Hematopoietic multipotent progenitor cell treated with erythropoietin and hydrocortisone succinate and interleukin-3 and kit ligand, for 15 days (in vitro differentiated cells): ENCODE data around the gene H6PD.

ENCODE experiments used
- DNase-seq: peaks from one replicate; pipeline ENCODE4 v3.0.0-alpha.2; 2015; ENCODE audit warnings: low spot score

Gene H6PD

DNA sequence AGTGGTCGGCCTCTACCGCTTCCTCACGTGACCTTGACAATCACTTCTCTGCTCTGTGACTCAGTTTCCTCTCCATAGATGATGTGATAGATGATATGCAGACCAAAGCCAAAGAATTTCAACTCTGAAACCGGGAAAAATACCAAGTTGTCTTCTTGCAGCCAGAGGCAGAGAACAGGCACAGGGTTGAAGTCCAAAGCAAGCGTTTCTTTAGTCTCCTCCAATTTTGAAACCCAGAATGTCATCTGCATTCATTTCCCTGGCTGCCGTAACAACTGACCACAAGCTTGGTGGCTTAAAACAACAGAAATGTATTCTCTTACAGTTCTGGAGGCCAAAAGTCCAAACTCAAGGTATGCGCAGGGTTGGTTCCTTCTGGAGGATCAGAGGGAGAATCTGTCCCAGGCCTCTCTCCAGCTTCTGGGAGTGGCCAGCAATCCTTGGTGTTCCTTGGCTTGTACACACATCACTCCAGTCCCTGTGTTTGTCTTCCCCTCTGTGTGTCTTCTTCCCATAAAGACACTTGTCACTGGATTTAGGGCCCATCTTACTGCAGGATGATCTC, 30.3 kb upstream of the H6PD start:
- DNase-seq, result no peak

DNA sequence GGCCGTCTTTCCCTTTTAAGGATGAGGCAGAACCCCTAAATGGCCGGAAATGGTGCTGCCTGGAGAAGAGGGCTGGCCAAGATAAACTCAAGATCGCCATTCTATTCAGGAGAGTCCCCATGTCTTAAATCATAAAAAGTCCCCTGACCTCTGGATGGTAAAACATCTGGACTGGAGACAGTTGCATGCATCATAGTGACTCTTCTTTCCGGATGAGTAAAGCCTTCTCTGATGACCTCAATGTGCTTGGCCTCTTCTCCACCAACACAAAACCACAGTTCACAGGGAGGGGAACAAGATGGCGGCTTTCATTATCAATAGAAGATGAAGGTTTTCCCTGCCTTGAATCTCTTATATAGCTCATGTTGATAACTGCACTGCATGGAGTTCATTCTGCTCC, 27.5 kb upstream of the H6PD start:
- no peak for DNase-seq

DNA sequence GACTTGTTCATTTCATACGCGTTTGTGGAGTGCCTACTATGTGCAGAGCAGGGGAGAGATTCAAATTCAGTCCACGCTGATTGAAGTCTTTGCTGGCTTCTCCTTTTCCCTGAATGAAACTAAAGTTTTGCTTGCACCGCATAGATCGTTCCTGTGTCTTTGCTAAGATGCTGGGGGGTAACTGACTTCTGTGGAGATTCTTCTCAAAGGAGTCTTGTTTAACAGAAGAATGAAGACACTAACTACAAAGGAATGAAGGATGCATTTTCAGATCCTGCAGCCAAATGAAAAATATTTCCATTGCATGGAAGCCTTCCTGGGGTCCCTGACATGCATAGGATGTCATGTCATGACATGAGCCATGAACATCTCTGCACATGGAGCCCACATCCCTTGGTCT, 26.9 kb upstream of the H6PD start:
- DNase-seq, result no peak

DNA sequence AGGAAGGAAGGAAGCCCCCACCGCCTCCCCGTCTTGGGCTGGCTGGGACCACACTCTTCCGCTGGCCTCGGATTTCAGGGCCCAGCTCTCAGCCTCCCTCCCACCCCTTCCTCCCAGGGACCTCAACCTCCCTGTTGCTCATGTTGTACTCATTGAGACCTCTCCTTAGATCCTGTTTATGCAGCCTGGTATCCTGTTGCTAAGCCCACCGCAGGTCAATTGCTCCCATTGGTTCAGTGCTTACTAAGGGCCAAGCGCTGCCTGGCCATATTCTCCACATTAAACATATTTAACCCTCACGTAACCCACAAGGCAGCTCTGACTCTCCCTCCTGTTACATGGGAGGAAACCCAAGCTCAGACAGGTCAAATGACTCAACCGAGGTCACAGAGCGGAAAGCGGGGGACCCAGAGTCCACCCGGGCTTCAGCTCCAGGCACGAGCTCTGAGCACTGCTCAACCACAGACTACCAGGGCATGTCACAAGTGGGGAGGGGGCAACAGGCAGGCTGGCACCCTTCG, 23.2 kb upstream of the H6PD start:
- no peak for DNase-seq

DNA sequence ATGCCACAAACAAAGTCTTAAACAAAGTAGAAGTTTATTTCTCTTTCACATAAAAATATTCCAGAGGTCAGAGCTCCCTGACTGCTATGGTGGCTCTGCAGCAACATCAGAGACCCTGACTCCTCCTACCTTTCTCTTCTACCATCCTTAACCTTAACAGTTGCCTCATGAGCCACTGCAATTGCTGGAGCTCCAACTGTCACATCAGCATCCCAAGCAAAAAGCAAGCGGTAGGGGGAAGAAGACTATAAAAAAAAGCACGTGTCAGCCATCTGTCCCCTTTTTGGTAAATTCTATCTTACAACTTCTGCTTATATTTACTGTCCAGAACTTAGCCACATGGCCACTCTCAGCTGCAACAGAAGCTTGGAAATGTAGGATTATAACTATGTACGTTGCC, 21.8 kb upstream of the H6PD start:
- DNase-seq, result no peak

DNA sequence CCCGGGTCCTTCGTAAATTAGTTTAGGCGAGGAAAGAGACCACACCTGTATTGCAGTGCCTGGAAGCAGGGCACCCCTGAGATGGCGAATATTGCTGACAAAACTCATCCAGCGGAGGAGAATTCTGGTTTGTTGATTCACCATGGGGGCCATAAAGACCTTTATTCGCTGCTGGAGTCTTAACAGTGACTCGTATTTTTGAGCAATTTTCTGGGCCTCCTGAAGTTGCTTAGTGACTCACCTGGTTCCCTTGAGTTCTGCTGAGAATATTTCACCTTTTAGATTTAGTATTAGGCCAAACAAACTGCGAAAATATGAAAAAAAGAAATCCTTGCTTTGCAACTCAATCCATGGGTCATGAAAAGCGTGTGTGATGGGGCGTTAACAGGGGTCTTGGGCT, 20.6 kb upstream of the H6PD start:
- DNase-seq, result no peak

DNA sequence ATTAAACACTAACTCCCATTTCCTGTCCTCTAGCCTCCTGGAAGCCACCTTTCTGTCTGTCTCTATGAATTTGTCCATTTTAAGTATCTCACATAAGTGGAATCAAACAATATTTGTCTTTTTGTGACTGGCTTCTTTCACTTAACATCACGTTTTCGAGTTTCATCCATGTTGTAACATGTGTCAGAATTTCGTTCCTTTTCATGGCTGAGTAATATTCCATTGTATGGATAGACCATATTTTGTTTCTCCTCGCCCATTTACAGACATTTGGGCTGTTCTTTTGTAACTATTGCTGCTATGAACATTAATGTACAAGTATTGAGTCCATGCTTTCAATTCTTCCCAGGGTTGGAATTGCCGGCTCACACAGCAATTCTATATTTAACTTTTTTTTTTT, 15.7 kb upstream of the H6PD start:
- DNase-seq, result no peak

DNA sequence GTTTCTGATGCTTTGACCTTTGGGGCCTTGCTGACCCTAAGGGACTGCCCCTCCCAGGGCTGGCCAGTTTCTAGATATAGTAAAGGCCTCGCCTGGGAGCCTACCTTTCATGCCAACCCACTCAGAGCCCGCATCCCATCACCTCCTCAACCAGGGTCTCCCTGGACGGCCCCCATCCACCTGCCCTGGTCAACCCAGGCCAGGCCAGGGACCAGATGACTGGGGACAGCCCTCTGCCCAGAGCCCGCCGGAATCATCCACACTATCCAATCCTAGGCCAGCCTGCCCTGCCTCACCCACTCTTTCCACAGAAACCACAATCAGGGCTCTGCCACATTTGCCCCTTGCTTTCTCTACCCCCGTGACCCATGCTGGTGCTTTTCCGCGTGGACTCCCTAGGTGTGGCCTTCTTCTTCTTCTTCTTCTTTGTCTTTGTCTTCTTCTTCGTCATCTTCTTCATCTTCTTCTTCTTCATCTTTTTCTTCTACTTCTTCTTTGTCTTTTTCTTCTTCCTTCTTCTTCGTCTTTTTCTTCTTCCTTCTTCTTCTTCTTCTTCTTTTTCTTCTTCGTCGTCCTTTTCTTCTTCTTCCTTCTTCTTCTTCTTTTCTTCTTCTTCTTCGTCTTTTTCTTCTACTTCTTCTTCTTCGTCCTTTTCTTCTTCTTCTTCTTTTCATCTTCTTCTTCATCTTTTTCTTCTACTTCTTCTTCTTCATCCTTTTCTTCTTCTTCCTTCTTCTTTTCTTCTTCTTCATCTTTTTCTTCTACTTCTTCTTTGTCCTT, 11.5 kb upstream of the H6PD start:
- no peak for DNase-seq

DNA sequence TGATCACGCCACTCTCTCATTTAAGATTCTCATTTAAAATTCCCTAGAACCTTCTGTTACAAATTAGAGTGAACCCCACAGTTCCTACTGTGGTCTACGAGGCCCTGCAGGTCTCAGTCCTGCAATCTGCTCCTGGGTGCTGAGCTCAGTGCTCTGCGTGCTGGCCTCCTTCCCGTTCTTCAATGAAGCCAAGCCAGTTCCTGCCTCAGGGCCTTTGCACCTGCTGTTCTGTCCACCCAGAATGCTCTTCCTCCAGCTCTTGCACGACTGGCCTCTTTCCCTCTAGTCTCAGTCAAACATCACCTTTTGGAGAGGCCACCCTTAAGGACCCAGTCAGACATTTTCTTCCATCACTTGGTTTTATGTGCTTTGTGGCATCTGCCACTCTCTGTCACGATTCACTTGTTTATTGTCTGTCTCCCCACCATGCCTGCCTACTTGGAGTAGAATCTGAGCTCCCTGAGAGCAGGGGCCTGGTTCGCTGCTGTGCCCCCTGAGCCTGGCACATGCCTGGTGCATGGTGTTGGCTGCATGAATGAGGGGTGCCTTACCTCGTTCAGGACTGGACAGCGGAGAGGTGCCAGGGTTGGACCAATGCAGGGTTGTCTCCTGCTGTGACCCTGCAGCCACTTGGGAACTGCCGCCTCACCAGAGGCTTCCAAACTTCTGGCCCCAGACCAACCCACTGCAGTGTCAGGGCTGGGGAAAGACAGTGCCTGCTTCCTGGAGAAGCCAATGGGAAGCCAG, 9.7 kb upstream of the H6PD start:
- DNase-seq, result no peak

DNA sequence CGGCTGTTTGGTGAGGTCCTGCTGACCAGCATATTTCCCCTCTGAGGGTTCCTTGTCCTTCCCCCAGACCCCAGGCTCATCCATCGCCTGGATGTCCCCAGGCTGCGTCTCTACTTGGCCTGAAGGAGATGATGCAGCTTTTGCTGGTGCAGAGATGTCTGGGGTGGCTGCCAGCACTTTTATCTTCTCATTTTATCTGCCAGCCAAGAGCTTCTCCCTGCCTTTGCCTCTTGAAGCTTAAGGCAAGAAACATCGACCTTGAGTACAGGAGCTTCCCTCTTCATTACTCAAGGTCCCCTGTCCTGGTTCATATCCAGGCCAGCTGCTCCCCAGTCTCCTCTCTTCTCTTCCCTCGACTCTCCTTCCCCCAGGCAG, 9.2 kb upstream of the H6PD start:
- no peak for DNase-seq

DNA sequence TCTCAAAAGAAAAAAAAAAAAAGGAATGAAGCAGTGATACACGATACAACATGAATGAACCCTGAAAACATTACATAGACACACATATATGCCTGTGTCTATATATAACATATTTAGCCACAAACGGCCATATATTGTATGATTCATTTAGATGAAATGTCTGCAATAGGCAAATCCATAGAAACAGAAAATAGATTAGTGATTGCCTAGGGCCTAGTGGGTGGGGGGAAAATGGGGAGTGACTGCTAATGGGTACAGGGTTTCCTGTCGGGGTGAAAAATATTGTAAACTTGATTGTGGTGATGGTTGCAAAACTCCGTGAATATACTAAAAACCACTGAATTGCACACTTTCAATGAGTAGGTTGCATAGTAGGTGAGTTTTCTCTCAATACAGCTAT, 6.0 kb upstream of the H6PD start:
- no peak for DNase-seq

DNA sequence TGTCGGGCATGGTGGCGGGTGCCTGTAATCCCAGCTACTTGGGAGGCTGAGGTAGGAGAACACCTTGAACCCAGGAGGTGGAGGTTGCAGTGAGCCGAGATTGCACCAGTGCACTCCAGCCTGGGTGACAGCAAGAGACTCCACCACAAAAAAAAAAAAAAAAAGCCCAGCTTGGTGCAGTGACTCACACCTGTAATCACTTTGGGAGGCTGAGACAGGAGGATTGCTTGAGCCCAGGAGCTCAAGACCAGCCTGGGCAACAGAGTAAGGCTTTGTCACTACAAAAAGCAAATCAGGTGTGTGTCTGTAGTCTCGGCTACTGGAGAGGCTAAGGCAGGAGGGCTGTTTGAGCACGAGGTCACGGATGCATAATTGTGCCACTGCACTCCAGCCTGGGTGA, 5.0 kb upstream of the H6PD start:
- no peak for DNase-seq

DNA sequence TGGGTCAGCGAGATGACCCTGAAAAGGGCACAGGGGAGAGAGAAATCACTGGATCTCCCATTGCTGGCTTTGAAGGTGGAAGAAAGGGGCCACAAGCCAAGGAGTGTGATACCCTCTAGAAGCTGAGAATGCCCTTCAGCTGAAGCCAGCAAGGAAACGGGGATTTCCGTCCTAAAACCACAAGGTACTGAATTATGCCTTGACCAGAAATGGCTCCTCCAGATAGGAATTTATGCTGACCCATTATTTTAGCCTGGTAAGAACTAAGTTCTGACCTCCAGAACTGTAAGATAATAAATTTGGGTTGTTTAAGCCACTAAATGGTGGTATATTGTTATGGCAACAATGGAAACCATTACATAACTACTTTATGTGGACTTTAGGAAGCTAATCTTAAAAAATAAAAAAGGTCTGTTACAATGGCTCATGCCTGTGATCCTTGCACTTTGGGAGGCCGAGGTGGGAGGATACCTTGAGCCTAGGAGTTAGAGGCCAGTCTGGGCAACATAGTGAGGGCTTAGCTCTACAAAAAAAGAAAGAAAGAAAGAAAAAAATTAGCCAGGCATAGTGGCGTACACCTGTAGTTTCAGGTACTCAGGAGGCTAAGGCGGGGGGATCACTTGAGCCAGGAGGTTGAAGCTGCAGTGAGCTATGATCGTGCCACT, 3.6 kb upstream of the H6PD start:
- DNase-seq, result no peak

DNA sequence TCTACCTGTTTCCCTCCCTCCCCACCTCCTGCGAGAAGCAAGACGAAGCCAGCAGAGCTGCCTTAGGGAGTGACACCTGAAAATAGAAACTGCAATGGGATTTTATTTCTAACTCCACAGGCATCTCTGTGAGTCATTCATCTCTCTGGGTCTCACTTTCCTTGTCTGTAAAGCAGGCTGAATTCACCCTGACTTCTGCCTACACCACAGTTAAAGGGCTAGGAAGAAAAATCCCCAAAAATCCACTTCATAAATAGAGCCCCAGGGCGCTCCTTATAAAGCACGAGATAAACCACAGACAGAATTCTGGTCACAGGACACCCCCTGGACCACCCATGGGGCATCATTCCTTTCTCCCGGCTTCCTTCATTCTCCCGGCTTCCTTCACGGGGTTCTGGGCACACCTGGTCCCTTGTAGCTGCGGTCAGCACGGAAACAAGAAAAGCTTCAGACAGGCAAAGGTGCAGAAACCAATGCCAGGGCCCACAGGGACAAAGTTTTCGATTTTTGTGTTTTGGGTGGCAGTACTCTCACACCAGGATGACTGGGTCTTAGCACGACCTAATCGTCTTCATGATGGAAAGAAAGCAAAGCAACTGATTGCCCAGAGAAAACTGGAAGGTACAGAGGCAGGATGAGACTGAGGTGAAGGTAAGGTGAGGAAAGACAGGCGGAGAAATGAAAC, 2.8 kb upstream of the H6PD start:
- DNase-seq, result no peak

DNA sequence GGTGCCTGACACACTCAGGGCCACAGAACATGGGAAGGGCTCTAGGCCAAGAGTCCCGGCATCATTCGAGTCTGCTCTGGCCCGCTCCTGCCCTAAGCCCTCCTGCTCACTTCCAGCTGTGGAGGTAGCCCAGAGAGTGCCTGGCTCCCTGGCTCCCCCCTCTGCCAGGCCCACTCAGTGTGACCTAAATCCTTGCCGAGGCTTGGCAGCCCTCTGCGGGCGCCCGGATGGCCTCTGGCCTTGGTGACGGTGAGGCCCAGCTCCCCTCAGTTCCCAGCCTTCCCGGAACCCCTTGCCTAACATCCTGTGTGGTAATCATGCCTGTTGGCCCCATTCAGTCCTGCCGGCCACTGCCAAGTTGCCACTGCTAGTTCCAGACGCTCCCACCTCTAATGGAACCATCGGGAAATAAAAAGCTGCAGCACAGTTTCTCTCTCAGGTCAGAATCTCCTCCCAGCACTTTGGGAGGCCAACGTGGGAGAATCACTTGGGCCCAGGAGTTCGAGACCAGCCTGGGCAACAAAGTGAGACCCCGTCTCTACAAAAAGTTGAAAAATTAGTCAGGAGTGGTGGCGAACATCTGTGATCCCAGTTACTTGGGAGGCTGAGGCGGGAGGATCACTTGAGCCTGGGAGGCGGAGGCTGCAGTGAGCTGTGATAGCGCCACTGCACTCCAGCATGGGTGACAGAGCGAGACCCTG, 1.2 kb upstream of the H6PD start:
- no peak for DNase-seq

DNA sequence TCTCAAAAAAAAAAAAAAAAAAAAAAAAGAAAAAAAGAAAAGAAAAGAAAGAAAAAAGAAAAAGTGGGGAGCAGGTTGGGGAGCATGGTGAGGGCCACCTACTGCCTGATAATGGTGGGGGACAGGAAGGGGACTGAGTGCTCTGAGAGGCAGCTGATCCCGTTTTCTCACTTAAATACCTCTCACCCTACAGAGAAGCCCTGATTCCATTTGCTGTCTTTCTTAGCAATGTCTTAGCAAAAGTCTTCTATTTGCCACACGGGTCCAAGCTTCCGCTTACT, 692 bp upstream of the H6PD start:
- no peak for DNase-seq

DNA sequence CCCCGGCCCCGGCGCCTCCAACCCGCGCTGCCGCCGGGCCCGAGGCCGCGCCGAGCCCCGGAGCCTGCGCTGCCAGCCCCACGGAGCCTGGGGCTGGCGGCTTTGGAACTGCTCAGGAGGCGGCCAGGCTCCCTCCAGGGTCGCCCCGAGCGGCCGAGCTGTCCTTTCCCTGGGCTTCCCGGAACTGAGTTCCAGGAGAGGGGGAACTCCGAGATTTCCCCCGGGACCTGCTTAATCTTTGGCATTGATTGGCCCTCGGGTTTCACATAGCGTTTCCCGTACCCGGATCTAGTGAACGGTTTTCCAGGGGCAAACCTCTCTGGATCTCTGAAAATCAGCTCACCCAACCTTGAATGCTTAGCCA, 504 bp downstream of the H6PD start:
- DNase-seq, result no peak

DNA sequence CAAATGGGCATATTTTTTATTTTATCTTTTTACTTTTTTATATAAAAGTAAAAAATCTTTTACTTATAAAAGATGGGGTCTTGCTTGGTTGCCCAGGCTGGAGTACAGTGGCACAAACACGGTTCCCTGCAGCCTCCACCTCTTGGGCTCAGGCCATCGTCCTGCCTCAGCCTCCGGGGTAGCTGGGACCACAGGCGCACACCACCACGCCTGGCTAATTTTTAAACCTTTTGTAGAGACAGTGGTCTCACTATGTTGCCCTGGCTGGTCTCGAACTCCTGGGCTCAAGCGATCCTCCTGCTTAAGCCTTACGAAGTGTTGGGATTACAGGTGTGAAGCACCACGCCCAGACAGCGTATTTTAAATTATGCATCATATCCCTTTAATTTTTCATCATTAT, 986 bp downstream of the H6PD start:
- no peak for DNase-seq

DNA sequence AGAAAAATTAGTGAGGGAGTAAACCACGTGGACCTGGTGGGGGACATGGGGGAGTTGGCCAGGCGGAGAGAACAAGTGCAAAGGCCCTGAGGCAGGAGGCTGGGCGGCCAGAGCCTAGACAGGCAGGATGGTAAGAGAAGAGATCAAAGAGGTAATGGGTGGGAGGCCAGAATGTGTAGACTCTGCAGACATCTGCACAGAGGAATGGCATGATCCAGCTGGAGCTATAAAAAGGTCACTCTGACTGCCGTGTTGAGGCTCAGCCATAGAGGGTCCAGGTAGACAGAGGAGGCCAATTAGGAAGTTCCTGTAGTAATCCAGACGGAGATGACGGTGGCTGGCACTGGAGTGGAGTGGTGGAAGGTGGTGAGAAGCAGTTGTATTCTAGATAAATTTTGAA, 3.6 kb downstream of the H6PD start:
- no peak for DNase-seq

DNA sequence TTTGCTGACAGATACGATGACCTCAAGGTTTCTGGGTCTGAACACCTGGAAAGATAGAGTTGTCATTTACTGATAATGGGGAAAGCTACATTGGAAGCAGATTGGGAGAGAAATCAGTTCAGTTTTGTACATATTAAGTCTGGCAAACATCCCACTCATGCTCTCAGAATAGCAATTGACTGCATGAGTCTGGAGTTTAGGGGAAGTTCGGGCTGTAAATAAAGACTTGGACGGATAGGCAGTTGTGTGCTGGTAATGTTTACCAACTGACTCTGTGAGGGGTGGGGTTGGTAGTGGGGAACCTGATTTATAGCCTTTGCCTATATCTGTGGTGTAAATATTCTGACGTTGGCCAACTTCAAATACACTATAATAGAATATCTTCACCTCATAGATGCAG, 4.0 kb downstream of the H6PD start:
- DNase-seq, result no peak

DNA sequence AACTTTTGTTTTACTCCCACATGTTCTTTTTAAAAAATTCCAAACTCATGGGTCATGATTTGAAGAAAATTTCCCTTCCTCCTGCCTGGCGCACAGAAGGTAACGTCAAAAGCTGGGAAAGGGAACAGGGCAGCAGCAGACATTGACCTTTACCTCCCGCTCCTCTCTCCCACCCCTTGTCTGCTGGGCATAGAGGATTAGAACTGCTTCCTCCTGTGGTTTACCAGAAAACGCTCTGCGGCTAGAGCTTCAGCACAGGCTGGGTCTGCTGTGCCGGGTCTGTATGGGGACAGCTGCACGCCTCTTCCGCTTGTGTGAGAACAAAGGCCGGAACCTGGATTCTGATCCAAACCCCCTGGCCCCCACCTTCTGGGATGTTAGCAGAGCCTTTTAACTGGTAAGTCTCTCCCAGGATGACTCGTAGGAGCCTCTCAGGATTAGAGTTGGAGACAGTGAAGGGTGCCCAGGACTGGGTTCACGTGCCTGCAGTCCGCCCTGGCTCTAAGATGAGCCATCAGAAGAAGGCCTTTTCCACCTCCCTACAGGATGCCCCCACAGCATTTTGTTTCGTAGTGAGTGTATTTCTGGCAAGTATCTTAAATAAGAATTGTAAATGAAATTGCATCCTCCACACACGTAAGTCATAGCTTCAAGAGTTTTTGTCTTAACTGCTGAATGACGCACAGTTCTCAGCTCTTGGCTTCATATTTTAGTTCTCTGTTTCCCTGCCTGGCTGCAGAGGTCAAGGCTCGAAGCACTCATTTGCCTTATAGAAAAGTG, 5.2 kb downstream of the H6PD start:
- DNase-seq, result no peak
